Stimulated activated CD4-positive, alpha-beta T cell treated with anti-CD3 and anti-CD28 coated beads, Interleukin-2, amount 100 ng/mL, for 24 hours (primary cell): ENCODE results near the gene SLC25A15.

Experiments
- DNase-seq, 2 donors: peaks; one replicate each; pipeline ENCODE4 v3.0.0-alpha.2; 2020

Gene SLC25A15

DNA sequence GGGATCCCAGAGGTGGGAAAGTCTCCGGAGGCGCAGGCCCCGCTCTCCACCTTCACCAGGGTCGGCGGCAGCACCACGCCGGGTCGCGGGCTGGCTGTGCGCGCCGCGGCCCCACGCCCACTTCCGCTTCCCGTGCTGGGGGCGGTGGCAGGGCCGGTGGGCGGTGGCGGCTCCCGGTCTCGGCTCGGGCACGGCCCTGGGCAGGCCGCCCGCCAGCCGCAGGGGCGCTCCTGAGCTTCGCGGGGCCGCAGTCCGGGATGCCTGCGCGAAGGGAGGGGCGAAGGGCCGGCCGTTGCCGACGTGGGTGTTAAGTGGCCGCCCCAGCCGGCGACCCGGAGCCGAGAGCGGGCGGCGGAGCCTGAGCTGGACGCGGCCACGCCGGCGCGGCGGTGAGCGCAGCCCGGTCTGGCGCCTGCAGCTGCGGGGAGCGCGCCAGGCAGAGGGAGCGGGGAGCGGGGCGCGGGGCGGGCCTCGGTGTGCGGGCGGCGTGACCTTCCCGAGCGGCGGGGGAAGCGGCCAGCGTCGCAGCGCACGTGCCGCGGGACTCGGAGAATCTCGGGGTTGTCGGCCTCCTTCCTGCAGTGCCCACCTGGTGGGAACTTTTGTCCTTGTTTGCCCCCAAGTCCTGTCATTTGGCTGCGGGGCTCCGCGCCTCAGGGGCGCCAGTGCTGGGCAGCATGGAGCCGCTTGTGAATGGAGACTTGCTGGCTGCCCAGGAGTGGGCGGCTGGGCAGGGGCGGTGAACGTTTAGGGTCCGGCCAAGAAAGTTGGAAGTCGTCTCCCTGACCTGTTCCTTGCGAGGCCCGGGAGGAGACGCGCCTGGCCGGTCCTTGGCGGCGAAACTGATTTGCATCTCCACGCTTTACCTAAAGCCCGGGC is at the start of gene SLC25A15:
Gene SLC25A15, plus strand, starts transcription at position 337 of the 879 bp plus-strand sequence. CDS start 3,616 bp downstream, outside the sequence.
- peak; percentile 72 to 83 for DNase-seq

DNA sequence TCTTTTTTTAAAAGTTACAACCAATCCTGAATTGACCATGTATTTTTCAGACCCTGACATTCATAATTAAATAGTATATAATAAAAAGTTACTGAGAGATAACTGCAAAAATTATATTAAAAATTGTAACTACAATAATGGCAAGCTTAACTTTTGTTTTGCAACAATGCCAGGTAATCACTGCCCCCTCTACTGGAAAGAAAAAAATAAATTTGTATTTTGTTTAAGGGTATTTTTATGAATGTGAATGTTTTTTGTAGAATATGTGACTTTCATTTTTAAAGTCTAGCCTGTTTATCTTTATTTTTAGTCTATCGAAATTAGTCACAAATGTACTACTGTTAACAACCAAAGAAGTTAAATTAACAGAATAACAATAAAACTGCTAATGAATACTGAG is 40.1 kb upstream of the SLC25A15 start:
- DNase-seq, result no peak

DNA sequence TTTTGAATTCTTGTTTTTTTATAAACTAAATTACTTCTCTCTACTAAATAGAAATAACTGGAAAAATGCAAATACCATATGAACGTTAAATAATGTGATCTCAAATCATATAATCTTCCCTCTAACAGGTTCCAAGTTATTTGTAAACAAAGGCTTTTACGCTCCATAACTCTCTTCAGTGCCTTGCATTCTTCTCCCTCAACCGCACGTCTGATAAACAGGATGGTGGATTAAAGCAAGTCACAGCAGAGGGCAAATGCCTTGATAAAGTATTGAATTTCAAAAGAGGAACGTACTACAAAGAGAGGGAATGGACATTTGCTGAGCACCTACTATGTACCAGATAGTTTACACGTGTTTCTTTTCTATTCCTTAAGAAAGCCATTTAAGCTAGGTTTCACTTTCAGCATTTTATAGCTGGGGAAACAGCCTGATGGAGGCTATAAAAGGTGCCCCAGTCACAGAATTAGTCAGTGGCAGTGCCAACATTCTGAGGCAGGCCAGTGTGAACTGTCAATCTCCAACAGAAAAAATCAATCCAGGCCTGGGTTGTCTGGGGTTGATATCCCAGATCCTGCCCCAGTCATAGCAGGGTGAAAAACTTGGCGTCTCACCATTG is 34.2 kb upstream of the SLC25A15 start:
- no peak for DNase-seq

DNA sequence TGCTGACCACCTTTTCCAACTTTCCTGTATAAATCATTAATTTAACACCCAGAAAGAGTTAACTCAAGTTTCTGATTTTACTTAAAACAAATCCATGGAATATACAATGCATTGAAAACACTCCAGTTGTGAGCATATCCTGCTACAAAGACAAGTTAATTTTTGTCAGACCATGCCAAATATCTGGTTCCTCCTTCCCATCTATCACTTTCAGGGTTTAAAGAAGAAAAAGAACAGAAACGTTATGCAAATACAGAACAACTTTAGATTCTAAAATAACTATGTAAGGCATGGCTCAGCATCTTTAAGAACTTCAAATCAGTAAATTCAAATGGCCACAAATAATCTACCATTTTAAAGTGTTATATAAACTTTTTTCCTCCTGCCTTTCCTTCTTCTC is 33.4 kb upstream of the SLC25A15 start:
- DNase-seq, result no peak

DNA sequence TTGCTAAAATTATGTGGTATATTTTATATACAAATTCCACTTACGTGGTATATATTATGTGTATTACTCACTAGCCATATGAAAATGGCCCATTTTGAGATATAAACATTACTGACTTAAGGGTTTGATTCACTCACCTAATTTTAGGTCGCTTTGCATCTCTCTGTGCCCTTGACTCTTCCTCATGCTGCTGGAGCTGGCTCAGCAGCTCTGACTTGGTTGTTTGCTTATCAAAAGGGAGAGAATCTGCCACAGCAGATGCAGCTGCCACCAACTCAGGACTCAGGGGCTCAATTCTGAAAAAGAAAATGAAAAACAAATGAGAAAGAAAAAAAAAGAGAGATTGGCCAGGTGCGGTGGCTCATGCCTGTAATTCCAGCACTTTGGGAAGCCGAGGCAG is 30.6 kb upstream of the SLC25A15 start:
- no peak for DNase-seq

DNA sequence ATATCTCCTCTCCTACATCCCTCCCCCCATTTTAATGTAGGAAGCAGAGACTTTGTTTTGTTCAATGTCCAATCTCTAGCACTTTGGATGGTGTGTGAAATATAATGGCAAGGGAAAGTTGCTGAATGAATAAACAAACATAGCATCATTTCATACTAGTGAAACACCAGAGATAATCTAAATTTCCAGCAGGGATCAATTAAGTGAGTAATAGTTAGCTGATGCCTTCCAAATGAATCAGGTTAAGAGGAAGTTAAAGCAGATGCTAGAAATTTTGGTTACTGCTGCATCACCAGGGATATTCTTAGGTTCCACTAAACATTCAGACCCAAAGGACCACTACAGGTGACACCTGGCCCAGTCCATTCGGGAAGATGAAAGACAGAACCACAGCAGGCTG is 26.6 kb upstream of the SLC25A15 start:
- no peak for DNase-seq

DNA sequence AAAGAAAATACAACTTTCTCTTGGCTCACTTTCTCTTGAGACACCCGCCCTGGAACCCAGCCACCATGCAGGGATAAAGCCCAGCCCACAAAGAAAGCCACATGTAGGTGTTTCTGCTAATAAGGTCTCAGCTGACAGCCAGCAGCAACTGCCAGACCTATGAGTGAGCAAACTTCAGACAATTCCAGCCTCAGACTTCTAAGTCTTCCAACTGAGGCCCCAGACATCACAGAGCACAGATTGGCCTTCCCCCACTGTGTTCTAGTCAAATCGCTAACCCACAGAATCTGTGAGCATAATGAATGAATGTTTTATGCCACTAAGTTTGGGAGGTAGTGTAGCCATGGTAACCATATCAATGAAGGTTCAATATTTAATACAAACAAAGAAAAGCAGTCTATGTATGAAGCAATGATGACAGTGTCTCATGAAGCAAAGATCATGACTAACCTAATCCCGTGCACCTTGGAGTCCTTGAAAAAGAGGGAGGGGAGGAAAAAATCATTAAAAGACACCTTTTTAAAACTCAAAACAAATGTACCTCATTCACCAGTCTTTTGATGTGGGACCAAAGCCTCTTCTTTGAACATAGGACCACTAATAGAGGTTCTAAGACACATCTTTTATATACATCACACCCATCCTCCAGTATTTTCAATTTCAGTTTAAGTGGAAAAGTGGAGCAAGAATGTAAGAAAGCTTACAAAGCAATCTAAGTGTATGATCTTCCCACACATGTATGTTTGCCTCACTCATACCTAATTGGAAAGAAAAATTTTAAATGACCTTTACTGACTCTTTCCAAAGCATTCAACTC is 24.6 kb upstream of the SLC25A15 start:
- peak; percentile 58 to 59 for DNase-seq

DNA sequence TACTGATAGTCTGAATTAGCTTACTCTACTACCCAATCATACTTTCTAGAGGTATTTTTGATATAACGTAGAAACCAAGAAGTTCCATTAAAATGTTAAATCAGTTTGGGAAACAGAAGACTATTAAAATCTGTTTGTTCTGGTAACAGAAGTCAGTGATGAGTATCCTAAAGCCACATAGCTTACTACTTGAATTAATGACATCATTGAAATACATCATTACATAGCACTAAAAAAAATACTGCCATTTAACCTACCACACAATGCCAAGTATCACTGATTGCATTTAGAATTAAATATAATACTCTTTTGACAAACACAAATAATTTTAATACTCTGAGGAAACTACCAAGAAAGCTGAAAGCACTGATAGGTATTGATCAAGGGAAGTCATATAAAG is 23.8 kb upstream of the SLC25A15 start:
- DNase-seq, result no peak

DNA sequence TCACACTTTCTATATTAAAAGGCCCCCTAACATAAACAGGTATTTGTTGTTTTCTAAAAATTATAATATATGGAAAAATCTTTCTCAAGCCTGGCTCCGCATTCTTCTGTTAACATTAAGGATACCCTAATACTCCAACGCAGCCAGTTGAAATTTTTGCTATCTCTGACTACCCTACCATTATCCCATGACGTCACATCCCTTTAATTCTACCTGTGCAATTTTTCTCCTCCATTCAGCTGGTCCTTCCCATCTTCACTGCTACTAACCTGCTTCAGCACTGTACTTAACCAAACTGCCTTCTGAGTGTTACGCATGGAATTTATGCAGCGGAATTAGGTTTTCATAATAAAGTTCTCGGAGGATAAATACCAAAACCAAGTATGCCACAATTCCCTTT is 19.4 kb upstream of the SLC25A15 start:
- no peak for DNase-seq

DNA sequence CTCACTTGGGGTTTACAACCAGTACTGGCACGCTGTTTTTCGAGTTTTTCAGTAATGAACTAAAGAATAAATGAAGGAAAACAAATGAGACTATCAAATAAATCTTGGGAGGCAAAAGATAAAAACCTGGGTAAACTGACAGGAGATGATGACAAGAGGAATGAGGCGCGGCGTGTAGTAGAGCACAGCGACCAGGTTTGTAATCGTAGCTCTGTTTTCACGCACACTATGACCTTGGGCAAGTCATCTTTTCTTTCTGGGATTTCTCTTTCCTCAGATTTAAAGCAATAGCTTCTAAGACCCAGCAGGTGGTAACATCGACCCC is 18.8 kb upstream of the SLC25A15 start:
- no peak for DNase-seq

DNA sequence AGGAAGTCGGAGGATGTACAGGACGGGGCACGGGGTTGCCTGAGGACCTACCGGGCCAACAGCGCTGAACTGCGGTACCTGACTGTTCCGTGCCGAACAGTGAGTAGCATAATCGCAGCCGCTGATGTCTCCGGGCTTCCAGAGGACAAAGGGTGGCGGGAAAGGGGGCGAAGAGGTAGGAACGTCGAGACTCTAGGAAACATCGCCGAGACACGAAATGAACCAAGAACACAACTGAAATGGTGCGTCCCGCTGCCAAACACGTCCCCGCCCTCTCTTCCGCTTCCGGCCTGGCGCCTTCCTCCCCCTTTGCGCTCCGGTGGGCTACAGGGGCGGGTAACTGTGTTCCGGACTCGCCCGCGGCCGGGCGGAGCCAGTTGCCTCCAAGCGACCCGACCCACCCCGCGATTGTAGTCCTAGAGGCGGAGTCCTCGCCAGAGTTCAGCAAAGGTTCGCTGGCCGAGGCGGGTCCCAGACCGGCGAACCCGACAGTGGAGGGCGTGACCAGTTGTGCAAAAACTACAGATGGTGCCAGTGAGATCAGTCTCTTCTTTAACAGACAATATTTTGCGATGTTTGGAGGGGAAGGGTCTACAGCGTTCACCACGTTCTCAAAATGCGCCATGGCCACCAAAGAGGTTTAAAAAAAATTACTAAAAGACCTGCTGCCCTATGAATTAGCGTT is 18.3 kb upstream of the SLC25A15 start, which contains the start of gene MRPS31:
Gene MRPS31, minus strand, starts transcription at position 257 of the 685 bp plus-strand sequence. Its CDS starts 54 bp downstream, at position 203.
- peak; percentile 95 to 96 for DNase-seq

DNA sequence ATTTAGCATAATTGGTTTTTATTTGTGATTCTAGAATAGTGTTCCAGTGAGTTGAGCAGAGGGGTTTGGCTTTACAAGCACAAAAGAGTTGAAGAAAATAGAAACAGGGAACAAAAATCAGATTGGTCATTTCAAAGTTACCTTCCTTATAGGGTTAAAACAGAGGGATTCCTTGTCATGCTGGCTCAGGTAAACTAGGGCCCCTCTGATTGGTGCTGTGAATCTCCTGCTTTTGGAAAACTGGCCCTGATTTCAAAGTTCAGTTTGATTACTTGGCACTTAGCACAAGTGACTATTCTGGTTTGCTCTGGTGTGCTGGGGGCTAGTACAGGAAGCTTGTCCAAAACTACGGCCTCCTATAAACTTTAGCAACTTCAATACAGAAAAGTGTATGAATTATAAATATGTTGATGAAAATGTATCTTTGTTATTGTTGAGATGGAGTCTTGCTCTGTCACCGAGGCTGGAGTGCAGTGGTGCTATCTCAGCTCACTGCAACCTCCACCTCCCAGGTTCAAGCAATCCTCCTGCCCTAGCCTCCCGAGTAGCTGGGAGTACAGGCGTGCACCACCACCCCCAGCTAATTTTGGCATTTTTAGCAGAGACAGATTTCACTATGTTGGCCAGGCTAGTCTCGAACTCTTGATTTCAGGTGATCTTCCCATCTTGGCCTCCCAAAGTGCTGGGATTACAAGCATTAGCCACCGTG is 16.5 kb upstream of the SLC25A15 start:
- no peak for DNase-seq

DNA sequence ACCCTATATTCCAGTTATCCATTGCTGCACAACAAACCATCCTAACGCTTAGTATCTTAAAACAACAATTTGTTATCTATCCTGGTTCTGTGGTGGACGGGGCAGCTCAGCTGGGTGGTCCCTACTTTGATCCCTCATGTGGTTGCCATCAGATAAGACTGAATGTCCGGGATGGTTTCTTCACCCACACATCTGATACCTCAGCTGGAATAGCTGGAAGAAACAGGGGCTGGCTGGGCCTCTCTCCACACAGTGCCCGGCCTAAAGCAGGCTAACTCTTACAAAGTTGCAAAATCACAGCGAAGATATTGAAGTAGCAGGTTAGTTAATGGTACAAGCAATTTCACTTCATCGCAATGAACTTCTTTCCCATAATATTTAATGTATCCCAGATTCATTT is 14.7 kb upstream of the SLC25A15 start:
- DNase-seq, result no peak

DNA sequence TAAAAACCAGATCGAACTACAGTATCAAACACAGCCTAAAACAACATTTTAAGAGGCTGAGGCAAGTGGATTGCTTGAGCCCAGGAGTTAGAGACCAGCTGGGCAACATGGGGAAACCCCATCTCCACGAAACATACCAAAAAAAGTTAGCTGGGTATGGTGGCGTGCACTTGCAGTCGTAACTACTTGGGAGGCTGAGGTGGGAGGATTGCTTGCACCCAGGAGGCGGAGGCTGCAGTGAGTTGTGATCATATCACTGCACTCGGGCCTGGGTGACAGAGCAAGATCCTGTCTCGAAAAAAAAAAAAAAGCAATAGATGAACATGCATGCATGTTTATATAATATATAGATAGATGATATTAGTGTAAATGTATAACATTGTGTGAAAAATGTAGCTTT is 13.2 kb upstream of the SLC25A15 start:
- DNase-seq, result peak in 1 of 2 donors; percentile 31

DNA sequence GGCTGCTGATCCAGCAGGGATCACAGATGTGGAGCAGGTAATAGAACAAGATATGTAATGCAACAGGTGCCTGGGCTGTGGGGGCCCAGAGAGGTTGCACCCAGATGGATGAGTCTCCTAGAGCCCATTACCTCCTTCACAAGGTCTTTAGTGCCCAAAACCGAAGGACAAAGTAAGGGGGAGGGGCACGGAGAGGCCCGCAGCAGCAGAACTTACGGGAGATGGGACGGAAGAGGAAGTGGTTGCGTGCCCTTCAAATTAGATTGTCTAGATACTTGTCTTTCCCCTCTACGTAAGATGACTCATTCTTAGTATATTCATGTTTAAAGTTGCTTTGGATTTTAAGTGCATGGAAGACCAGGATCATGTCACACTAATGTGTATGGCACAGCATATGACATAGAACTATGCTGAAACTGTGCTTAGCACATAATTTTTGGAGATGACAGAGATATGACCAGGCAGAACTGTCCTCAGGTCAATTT is 12.7 kb upstream of the SLC25A15 start:
- DNase-seq, result peak; percentile 67 to 68

DNA sequence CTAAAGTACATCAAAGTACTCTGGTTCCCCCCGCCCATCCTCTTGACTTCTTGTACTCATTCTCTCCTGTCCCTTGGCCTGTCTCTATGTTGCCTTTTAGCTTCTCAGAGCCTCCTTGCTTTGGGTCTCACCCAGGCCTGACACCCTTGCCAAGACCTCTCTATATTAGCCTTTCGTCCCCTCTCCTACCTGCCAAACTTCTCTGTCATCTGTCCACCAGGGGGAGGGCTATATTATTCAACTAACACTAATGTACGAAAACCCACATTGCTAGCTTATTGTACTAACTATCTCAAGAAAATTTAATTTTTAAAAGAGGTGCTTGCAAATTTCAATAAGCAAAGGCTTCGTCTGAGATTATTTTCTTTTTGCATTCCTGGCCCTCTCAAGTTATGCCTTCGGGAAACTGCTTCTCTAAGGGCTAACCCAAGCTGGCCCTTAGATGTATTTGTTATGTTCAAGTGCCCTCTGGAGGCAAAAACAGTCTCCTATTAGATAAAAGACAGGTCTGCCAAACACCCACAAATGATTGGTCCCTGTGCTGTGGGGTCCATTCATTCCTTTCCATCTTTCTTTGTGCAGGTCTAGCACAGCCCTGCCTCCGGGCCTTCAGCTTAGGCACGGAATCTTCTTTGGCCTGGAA is 12.1 kb upstream of the SLC25A15 start:
- peak; percentile 35 to 51 for DNase-seq

DNA sequence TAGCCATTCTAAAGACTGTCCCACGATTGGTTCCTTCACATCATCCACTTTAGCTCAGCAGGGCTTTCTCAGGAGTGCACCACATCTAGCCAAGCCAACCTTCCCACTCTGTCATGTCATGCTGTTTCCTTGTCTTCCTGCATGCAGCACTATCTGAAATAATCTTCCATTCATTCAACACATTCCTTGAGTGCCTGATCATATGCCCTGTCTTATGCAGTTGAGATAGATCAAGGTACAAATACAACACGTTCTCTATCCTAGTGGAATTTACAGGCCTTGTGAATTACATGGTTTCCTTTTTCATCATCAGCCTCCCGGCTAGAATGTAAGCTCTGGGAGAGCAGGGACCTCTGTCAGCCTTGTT is 11.6 kb upstream of the SLC25A15 start:
- DNase-seq, result no peak

DNA sequence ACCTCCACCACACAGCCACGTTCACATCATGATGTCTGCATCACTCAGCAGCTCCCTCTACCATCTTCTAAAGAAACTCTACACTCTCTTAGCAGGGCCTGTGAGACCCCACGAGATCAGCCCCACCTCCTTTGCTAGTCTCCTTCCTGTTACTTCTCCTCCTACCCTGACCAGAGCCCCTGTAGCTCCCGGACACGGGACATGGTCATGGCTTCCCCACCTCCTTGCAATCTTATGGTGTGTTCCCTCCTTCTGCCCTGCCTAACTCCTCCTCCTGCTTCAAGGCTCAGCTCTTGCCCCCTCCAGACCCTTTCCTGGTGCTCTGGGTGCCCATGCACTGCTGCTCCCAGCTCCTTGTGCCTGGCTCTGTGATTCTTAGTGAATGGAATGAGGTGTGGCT is 10.4 kb upstream of the SLC25A15 start:
- no peak for DNase-seq

DNA sequence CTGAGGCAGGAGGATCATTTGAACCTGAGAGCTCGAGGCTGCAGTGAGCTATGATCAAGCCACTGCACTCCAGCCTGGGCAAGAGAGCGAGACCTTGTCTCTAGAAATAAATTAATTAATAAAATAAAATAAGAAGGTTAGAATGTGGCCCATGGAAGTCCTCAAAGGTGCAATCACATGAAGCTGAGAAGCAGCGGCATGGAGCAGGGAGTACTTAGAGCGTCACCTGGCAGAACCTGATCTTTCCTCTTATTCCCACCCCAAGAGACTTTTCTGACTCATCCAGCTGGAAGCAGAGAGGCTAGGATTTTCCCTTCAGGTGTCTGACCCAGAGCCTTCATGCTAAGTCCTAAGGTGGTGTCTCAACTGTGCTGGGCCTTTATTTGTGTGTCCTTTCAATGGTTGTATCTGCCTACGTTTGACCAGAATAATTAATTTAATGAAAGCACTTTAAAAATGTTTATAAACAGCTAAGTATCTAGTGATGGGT is 9.6 kb upstream of the SLC25A15 start:
- DNase-seq, result no peak

DNA sequence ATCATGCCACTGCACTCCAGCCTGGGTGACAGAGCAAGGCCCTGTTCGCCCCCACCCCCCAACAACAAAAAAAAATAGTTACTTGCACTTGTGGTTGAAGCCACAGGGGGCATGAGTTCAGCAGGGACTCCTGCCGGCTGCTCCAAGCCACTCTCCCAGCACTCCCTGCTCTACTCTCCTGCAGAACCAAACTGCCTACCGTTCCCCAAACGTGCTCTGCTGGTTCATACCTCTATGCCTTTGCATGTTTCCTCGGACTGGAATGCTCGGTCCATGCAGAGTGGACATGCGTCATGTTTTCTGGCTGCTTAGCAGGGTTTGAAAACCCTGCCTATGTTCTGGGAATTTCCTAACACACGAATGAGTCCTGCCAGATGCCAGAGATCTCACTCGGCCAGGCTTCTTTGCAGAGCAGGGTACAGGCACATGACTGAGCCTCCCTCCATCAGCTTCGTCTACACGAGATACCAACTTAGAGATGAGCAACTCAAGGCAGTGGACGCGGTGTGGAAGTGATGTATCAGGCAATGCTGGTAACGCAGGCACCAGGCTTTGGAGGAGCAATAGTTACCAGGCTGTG is 8.5 kb upstream of the SLC25A15 start:
- no peak for DNase-seq

DNA sequence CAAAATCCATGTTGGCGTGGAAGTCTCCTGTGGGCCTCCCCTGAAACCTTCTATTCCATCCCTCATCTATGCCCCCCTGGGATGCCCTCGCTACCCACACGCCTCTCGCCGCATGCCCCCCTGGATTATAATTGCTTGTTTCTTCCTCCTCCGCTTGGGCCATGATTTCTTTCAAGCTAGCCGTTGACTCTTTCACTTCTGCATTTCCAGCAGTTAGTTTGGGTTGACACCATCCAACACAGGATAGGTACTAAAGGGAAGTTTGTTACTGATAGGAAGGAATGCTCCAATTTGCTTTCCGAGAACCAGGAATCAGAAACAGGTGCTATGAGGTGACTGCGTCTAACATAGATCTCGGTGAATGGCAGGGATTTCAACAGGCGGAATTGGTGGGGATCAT is 7.7 kb upstream of the SLC25A15 start:
- DNase-seq, result no peak
